T-helper 1 cell treated with Interleukin-12 subunit alpha and Interleukin-12 subunit beta and Interleukin-4 antibody, amounts not matched to agents 30 μg/mL and 1 μg/mL, for 36 hours (primary cell): Measurements from ENCODE around the gene CACNG3.

ENCODE experiments used
- H3K27ac Mint-ChIP-seq: one replicate; pipeline ENCODE4 v1.8.0; 2021; ENCODE audit warnings: mild to moderate bottlenecking, mixed read lengths
- H3K27me3 Mint-ChIP-seq: one replicate; pipeline ENCODE4 v1.8.0; 2021; ENCODE audit warnings: low read depth, mixed read lengths
- H3K36me3 Mint-ChIP-seq: one replicate; pipeline ENCODE4 v1.8.0; 2021; ENCODE audit warnings: low read depth, mixed read lengths
- H3K4me1 Mint-ChIP-seq: one replicate; pipeline ENCODE4 v1.8.0; 2021; ENCODE audit warnings: low read depth, mixed read lengths
- H3K4me3 Mint-ChIP-seq: one replicate; pipeline ENCODE4 v1.8.0; 2021; ENCODE audit warnings: mild to moderate bottlenecking, moderate library complexity, mixed read lengths
- H3K9me3 Mint-ChIP-seq: one replicate; pipeline ENCODE4 v1.8.0; 2021; ENCODE audit warnings: mixed read lengths

The CACNG3 gene

DNA sequence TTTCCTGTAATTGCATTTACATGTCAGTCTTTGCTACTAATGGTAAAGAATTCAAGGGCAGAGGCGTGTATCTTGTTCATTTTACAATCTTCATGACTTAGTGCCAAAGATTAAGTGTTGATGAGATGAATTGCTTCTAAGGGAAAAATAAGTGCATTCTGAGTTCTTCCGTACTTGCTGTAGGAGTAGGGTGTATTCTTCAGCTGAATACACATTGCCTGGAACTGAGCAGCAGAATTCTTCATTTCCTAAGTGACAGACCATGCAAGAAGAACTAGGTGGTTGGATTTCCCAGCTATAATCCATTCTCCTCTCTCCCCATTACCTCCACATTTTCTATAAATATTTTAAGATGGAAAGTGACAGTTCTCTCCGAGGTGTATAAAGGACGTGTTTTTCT is 104.8 kb downstream of the CACNG3 start:
- Mint-ChIP-seq H3K36me3 (no peaks in the 10 kb centered on the region), H3K27ac (no peak overlapping the region), H3K27me3 (no peaks in the 10 kb centered on the region), H3K9me3 (no peaks in the 10 kb centered on the region), H3K4me3 (no peak overlapping the region), H3K4me1 (no peaks in the 10 kb centered on the region)

DNA sequence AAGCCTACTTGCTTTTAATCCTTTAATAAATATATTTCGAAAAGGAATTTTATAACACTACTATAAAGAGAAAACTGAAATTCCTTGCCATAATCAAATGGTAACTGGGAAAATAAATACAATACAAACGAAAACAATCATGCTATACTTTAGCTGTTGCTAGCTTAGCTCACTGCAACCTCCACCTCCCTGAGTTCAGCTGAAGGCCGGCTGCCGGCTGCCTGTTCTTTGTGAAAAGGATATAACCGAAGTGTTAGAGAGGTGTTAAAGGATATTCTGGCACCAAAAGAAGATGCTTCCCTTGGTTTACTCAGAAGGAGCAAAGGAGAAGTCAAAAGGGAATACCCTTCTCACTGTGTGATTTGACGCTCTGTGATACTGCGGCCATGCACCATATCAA is 108.5 kb downstream of the CACNG3 start:
- H3K9me3 Mint-ChIP-seq, result no peaks in the 10 kb centered on the region
- H3K27ac Mint-ChIP-seq, result no peak overlapping the region
- H3K27me3 Mint-ChIP-seq, result no peaks in the 10 kb centered on the region

GRCh38 chr16:24367186-24367710 is 111.1 kb downstream of the CACNG3 start:
- Mint-ChIP-seq H3K4me3 (no peak overlapping the region), H3K4me1 (no peaks in the 10 kb centered on the region), H3K27ac (no peak overlapping the region), H3K9me3 (peaks cover 4% of the 10 kb centered on the region), H3K36me3 (no peaks in the 10 kb centered on the region), H3K27me3 (no peaks in the 10 kb centered on the region)

More for the DNA sequence above, 108.5 kb downstream of the CACNG3 start:
- Mint-ChIP-seq H3K4me3 (no peak overlapping the region), H3K36me3 (no peaks in the 10 kb centered on the region), H3K4me1 (no peaks in the 10 kb centered on the region)

- Mint-ChIP-seq H3K9me3 (peaks cover 11% of the 10 kb centered on the region), H3K4me1 (no peaks in the 10 kb centered on the region), H3K27ac (no peak overlapping the region), H3K36me3 (no peaks in the 10 kb centered on the region), H3K4me3 (no peak overlapping the region), H3K27me3 (no peaks in the 10 kb centered on the region)
Observed at GRCh38 chr16:24372824-24373223, 116.7 kb downstream of the CACNG3 start.

- no peak overlapping the region for H3K4me3 Mint-ChIP-seq
- peaks cover 38% of the 10 kb centered on the region for H3K9me3 Mint-ChIP-seq
- no peaks in the 10 kb centered on the region for H3K36me3 Mint-ChIP-seq
- H3K27me3 Mint-ChIP-seq, result no peaks in the 10 kb centered on the region
- no peak overlapping the region for H3K27ac Mint-ChIP-seq
- no peaks in the 10 kb centered on the region for H3K4me1 Mint-ChIP-seq
Observed at GRCh38 chr16:24378999-24379398, 122.9 kb downstream of the CACNG3 start.

DNA sequence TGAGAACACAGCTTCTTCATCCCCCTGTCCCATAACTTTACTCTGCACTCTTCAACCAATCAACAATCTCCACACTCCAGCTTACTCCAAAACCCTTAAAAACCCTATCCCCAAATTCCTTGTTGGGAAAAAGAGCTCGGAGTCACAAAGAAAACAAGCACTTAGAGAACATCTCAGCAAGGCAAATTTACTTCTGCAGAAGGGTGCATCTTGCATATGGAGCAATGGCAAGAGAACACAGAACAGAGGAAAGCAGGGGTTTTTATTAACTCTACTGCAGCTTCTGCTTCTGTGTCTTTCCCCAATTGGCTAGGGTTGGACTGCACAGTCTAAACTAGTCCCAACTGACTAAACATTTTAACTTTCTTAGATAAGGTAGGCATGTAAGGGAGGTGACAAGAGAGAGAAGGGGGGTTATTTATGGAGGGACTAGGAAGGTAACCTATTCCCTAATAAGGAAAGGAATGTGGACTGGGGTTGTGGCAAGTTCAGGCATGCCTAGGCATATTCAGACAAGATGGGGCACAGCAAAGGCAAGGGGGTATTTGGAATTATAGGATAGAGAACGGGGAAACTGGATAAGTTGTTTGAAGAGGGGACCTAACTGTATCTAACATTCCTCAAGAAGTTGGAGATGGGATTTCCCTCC is 125.5 kb downstream of the CACNG3 start:
- Mint-ChIP-seq H3K4me1 (no peaks in the 10 kb centered on the region), H3K27me3 (no peaks in the 10 kb centered on the region), H3K4me3 (no peak overlapping the region), H3K36me3 (no peaks in the 10 kb centered on the region), H3K9me3 (peaks cover 38% of the 10 kb centered on the region), H3K27ac (no peak overlapping the region)

GRCh38 chr16:24382762-24383407 is 126.8 kb downstream of the CACNG3 start:
- Mint-ChIP-seq H3K9me3 (peaks cover 30% of the 10 kb centered on the region), H3K4me3 (no peak overlapping the region), H3K4me1 (no peaks in the 10 kb centered on the region), H3K27ac (no peak overlapping the region), H3K36me3 (no peaks in the 10 kb centered on the region), H3K27me3 (no peaks in the 10 kb centered on the region)

- Mint-ChIP-seq H3K4me1 (no peaks in the 10 kb centered on the region), H3K36me3 (no peaks in the 10 kb centered on the region), H3K9me3 (no peaks in the 10 kb centered on the region), H3K4me3 (no peak overlapping the region), H3K27ac (no peak overlapping the region), H3K27me3 (no peaks in the 10 kb centered on the region)
Observed at GRCh38 chr16:24394341-24394740, 138.2 kb downstream of the CACNG3 start.

- Mint-ChIP-seq H3K4me1 (no peaks in the 10 kb centered on the region), H3K36me3 (no peaks in the 10 kb centered on the region), H3K4me3 (no peak overlapping the region), H3K27me3 (no peaks in the 10 kb centered on the region), H3K27ac (no peak overlapping the region), H3K9me3 (no peaks in the 10 kb centered on the region)
Observed at GRCh38 chr16:24396350-24397271, 140.5 kb downstream of the CACNG3 start.

DNA sequence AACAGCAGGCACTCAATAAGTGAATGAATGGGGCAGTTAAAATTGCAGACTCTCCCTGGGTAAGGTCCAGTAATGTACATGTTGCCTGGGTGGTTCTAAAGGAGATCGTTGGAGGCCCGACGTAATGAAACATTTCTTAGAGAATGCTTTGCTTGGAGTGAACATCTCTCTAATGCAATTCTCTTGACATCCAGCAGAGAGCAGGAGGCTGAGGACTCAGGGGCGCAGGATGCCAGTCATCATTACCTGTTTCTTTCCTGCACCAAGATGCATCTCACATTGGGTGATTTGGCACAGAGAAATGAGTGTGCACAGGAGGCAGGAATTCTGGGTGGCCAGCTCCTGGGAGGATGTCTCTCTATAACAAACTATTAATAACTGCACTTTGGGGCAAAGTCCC is 152.9 kb downstream of the CACNG3 start:
- H3K9me3 Mint-ChIP-seq, result no peaks in the 10 kb centered on the region
- H3K27me3 Mint-ChIP-seq, result no peaks in the 10 kb centered on the region
- H3K27ac Mint-ChIP-seq, result no peak overlapping the region
- H3K4me3 Mint-ChIP-seq, result no peak overlapping the region
- H3K4me1 Mint-ChIP-seq, result no peaks in the 10 kb centered on the region
- no peaks in the 10 kb centered on the region for H3K36me3 Mint-ChIP-seq
